HG03571 (cell line): ENCODE measurements around the gene CDIP1.
"Not testable (repeated sequence)": the region's sequence is repeated elsewhere in the genome, so short reads cannot be mapped to it uniquely, and the experiment has no call there.

Experiments
- ATAC-seq: cut with Tn5 transposase; IDR thresholded peaks from one replicate; pipeline ENCODE4 v1.9.1; 2021; ENCODE audit not compliant: unreplicated experiment

CDIP1 gene

DNA sequence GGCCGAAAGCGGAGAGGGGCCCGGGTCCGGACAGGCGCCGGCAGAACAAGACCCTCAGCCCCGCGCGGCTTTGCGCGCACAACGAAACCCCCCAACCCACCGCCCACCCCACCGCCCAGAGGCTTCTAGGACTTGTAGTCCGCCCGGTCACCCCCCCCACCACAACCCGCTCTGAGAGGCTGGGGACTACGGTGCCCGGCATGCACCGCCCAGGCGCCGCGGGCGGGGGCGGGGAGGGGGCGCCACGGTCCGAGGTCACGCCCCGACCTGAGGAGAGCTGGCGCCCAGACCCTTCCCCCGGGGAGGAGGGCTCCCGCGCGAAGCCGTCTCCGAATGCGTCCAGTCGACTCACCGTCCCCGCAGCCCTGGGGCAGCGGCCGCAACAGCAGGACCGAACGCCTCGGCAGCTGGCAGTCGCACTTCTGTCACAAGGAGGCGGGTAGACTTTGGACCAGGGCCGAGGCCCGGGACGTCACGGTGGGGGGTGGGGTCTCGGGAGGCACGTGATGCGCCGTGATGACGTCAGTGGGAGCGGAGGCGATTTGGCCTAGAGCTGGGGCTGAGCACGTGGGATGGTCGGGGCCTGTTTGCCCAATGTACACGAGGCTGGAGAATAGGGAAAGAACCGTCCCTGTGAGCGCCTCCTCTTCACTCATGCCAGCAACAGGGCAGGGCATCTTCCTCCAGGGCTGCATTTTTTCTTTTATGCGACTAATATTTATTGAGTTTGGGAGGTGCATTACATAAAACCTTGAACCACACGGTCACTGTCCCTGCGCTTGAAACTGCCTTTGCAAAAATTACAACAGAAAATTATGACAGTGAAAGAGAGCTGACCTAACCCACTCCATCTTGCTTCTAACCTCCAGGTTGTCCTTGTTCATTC, at the start of gene CDIP1:
Gene CDIP1 (minus strand): TSS at position 424 of the 886 bp plus-strand sequence. CDS start 24,643 bp downstream, outside the sequence.
- ATAC-seq: peak; percentile 63

- no peak for ATAC-seq
Measured at GRCh38 chr16:4586291-4586690, 47.7 kb upstream of the CDIP1 start.

DNA sequence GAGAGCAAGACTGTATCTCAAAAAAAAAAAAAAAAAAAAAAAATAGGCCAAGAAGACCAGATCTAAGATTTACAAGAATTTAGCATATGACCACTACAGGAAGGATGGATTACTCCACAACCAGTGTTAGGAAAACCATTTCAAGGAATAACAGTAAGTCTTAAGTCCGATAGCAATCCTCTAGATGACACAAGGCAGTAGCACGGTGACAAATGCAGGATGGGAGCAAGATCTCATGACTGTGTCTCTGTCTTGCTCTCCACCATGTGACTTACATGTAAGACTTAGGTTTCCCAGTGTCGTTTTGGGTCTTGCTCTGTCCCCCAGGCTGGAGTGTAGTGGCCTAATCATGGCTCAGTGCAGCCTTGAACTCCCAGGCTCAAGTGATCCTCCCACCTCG, 45.3 kb upstream of the CDIP1 start:
- no peak for ATAC-seq

DNA sequence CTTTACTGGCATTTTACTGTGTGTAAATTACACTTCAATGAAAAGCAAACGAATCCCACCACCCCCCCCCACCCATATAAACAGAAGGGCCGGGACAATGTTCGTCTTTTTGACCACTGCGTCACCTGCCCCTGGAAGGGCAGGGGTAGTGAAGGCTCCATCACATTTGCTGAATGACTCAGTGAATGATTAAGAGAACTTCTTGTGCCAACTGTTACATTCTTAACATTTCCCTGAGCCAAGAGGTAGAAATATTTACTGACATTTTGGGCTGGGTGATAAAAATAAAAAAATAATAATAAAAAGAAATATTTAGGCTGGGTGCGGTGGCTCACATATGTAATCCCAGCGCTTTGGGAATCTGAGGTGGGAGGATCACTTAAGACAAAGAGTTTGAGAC, 41.7 kb upstream of the CDIP1 start:
- ATAC-seq: no peak

- no peak for ATAC-seq
Measured at GRCh38 chr16:4578961-4579530, 40.5 kb upstream of the CDIP1 start.

DNA sequence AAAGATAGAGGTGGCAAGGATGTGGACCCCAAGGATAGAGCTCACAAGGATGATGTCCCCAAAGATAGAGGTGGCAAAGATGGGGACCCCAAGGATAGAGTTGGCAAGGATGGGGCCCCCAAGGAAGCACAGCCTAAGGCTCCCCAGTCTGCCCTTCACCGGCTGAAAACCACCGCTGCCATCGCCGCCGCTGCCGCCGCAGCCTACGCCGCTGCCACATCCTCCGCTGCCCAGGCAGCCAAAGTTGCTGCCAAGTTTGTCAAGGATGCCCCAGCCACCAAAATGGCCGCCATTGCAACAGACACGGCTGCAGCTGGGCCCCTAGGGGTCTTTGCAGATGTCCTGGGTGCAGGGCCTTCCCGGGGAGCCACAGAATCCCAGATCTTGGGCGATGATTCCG, 37.4 kb upstream of the CDIP1 start:
- no peak for ATAC-seq

GRCh38 chr16:4574919-4575705, 36.5 kb upstream of the CDIP1 start:
- no peak for ATAC-seq

GRCh38 chr16:4573926-4574325, 35.4 kb upstream of the CDIP1 start:
- ATAC-seq: not testable (repeated sequence)

DNA sequence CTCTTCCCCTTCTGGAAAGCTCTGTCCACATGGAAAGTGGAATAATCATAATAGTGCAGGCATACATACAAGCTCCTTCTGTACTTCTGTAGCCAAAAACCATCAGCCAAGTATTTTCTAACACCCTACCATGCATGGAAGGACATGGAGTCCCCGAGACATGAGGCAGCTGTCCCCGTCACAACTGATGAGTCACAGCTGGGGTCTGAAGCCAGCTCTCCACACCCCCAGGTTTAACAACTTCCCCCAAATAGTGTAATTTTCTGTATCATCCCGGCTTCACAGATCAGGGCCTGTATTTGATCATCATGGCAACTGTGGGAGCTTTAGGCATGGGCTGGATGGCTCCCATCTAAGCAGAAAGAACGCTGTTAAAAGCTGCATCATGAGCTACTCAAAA, 34.1 kb upstream of the CDIP1 start:
- ATAC-seq: no peak

DNA sequence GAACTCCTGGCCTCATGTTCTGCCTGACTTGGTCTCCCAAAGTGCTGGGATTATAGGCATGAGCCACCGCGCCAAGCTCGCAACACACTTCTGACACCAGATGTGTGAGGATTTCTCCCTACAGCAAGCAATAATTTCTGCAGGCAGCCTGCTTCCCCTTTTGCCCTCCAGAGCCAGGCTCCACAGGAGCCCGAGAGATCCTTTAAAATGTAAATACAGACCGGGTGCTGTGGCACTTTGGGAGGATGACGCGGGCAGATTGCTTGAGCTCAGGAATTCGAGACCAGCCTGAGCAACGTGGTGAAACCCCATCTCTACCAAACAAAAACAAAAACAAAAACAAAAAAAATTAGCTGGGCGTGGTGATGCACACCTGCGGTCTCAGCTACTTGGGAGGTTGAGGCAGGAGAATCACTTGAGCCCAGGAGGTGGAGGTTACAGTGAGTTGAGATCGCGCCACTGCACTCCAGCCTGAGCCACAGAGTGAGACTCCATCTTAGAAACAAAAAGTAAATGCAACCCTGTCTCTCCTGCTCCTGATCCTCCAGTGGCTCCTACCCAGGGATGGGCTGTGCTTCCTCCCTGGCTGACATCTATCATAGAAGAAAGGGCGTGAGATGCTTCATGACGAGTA, 32.2 kb upstream of the CDIP1 start:
- no peak for ATAC-seq

GRCh38 chr16:4570086-4570485, 31.5 kb upstream of the CDIP1 start:
- ATAC-seq: no peak

- no peak for ATAC-seq
Measured at GRCh38 chr16:4566144-4566543, 27.6 kb upstream of the CDIP1 start.

- ATAC-seq: no peak
Measured at GRCh38 chr16:4564661-4565267, 26.2 kb upstream of the CDIP1 start.

- ATAC-seq: no peak
Measured at GRCh38 chr16:4561596-4561995, 23.0 kb upstream of the CDIP1 start.

GRCh38 chr16:4557973-4558372, 19.4 kb upstream of the CDIP1 start:
- no peak for ATAC-seq

GRCh38 chr16:4556580-4556979, 18.0 kb upstream of the CDIP1 start:
- no peak for ATAC-seq

- ATAC-seq: no peak
Measured at GRCh38 chr16:4556112-4556511, 17.5 kb upstream of the CDIP1 start, which contains the start of gene C16orf96. C16orf96 (plus strand) TSS chr16:4556340; CDS start chr16:4556490, 150 bp downstream.

- ATAC-seq: no peak
Measured at GRCh38 chr16:4552541-4552940, 14.0 kb upstream of the CDIP1 start.

DNA sequence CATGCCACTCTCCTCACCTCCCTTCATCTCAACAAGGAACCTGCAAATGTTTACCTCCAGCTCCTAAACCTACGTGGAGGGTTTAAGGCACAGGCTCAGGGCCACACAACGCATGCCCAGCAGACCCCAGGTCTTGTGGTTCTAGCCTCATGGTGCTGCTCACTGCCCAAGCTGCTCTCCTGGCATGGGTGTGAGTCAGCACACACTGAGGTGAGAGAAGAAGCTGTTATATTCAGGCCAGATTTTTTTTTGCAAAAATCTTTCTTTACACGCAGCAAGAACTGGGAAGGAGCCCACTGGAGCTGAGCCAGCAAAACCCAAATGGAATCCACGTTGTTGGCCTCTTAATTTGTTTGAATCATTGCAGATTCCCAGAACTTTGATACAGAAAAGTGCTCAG, 12.0 kb upstream of the CDIP1 start:
- no peak for ATAC-seq

GRCh38 chr16:4548124-4548523, 9.6 kb upstream of the CDIP1 start:
- ATAC-seq: no peak

DNA sequence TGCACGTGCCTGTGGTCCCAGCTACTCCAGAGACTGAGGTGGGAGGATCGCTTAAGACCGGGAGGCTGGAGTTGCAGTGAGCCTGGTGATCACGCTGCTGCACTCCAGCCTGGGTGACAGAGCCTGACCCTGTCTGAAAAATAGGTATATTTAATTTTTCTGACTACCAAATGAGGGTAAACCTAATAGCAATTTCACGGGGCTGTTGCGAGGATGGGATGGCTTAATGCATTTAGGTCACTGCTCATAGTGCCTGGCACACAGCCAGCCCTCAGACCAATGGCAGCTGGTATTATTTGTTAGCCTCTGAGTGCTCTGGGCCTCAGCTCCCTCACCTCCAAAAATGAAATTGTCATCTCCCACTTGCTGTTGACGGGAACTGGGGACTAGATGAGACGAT, 5.9 kb upstream of the CDIP1 start:
- no peak for ATAC-seq
